ENCODE results near the gene PARD3. TPM values are rescaled to one million over a fixed set of nuclear protein-coding genes. Genes with fewer than 3 reads are reported as not detected.
"Not testable (repeated sequence)": the region's sequence is repeated elsewhere in the genome, so short reads cannot be mapped to it uniquely, and the experiment has no call there.

Gene PARD3
- total RNA-seq, 1 experiment from 2014 or later = 54.0 TPM

GRCh38 chr10:34467364-34467763, 347.7 kb downstream of the PARD3 start:
- Histone ChIP-seq H3K27me3 (replicated peaks) (no peaks in the 10 kb centered on the region), H3K36me3 (peaks cover 3% of the 10 kb centered on the region; the same call in 1 of the 2 replicates), H3K4me3 (no peak overlapping the region), H3K27ac (no peak overlapping the region), H3K4me1 (replicated peaks) (no peaks in the 10 kb centered on the region), H3K9me3 (replicated peaks) (no peaks in the 10 kb centered on the region)
- DNase-seq (ENCODE audit: low read depth in 1 of 2, low spot score in 2 of 2) = no peak

DNA sequence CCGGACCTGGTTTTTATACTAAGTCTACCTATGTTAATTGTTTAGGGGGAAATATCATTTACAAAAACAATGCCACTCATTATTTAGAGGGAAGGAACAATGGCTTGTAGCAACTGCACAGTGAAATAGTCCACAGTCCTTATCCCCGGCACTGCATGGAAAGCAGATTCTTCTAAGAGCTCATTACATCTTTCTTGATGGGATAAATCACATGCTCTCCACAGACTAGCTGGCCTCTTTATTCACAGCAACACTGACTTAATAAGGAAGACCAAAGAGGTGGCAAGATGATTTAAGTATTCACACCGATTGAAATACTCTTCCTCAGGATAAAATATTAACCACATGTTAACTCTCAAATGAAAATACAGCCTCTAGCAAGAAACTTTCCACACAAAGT, 349.4 kb downstream of the PARD3 start:
- DNase-seq (ENCODE audit: low read depth in 1 of 2, low spot score in 2 of 2) = no peak
- no peak overlapping the region for H3K27ac ChIP-seq
- H3K4me3 ChIP-seq = no peak overlapping the region
- peaks cover 3% of the 10 kb centered on the region; the same call in 1 of the 2 replicates for H3K36me3 ChIP-seq
- no peaks in the 10 kb centered on the region for H3K27me3 ChIP-seq (replicated peaks)
- no peaks in the 10 kb centered on the region for H3K9me3 ChIP-seq (replicated peaks)
- H3K4me1 ChIP-seq (replicated peaks) = no peaks in the 10 kb centered on the region

DNA sequence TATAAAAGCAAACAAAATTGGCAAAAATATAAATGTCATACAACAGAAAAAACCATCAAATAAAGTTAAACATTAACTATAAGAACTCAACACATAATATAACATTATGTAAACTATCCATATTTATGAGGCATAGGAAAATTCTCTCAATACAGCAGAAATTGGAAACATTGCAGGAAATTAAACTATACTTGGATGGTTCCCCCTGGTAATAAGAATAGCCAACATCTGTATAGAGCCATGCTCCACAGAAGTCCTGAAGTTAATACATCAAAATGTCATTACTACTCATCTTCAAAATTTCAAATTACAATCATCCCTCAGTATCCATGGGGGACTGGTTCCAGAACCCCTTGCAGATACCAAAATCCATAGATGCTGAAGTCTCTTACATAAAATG, 350.5 kb downstream of the PARD3 start:
- Histone ChIP-seq H3K4me1 (replicated peaks) (no peaks in the 10 kb centered on the region), H3K27ac (no peak overlapping the region), H3K27me3 (replicated peaks) (no peaks in the 10 kb centered on the region), H3K4me3 (no peak overlapping the region), H3K9me3 (replicated peaks) (no peaks in the 10 kb centered on the region), H3K36me3 (peaks cover 3% of the 10 kb centered on the region; the same call in 1 of the 2 replicates)
- DNase-seq (ENCODE audit: low read depth in 1 of 2, low spot score in 2 of 2) = no peak

DNA sequence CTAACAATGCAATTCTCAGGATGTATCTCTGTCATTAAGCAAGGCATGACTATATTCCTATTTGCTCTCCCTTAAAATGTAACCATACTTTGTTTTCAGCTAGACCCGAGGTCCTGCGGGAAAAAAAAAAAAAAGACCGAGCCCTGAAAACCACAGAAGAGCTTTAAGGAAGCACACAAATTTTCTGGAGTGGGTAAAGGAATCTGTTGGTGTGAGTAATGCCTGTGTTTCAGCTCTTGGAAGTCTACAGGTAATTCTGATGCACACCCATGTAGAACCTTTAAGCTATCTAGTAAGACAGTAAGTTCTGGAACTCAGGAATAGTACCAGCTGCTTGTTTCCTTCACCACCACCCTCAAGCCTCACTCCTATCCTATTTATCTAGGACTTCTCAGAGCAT, 351.1 kb downstream of the PARD3 start:
- DNase-seq (ENCODE audit: low read depth in 1 of 2, low spot score in 2 of 2) = no peak
- Histone ChIP-seq H3K4me3 (no peak overlapping the region), H3K27ac (no peak overlapping the region), H3K27me3 (replicated peaks) (no peaks in the 10 kb centered on the region), H3K4me1 (replicated peaks) (no peaks in the 10 kb centered on the region), H3K36me3 (peaks cover 3% of the 10 kb centered on the region; the same call in 1 of the 2 replicates), H3K9me3 (replicated peaks) (no peaks in the 10 kb centered on the region)

- no peaks in the 10 kb centered on the region; the same call in 1 of the 2 replicates for H3K36me3 ChIP-seq
- no peaks in the 10 kb centered on the region for H3K9me3 ChIP-seq (replicated peaks)
- H3K27ac ChIP-seq = no peak overlapping the region
- no peaks in the 10 kb centered on the region for H3K4me1 ChIP-seq (replicated peaks)
- no peaks in the 10 kb centered on the region for H3K27me3 ChIP-seq (replicated peaks)
- no peak overlapping the region for H3K4me3 ChIP-seq
- no peak for DNase-seq (ENCODE audit: low read depth in 1 of 2, low spot score in 2 of 2)
Measured at GRCh38 chr10:34462993-34463392, 352.1 kb downstream of the PARD3 start.

DNA sequence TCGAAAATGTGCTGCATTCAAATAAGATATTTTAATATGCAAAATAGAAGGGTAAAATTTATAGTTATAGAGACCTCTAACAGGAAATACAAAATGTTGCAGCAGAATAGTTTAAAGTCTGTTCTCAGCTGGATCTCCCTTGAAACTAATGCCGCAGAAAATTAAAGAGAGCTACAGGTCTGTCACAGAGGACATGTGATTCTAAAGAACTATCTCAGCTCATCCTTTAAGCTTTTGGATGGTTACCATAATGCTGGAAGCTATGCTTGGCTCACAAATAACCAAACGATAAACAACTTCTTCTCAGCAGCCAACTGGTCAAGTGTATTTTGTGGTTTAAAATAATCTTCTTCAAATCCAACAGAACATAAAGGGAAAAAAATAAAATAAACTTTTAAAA, 353.0 kb downstream of the PARD3 start:
- Histone ChIP-seq H3K36me3 (no peaks in the 10 kb centered on the region), H3K9me3 (replicated peaks) (no peaks in the 10 kb centered on the region), H3K4me1 (replicated peaks) (no peaks in the 10 kb centered on the region), H3K27me3 (replicated peaks) (no peaks in the 10 kb centered on the region), H3K4me3 (no peak overlapping the region), H3K27ac (no peak overlapping the region)
- no peak for DNase-seq (ENCODE audit: low read depth in 1 of 2, low spot score in 2 of 2)

DNA sequence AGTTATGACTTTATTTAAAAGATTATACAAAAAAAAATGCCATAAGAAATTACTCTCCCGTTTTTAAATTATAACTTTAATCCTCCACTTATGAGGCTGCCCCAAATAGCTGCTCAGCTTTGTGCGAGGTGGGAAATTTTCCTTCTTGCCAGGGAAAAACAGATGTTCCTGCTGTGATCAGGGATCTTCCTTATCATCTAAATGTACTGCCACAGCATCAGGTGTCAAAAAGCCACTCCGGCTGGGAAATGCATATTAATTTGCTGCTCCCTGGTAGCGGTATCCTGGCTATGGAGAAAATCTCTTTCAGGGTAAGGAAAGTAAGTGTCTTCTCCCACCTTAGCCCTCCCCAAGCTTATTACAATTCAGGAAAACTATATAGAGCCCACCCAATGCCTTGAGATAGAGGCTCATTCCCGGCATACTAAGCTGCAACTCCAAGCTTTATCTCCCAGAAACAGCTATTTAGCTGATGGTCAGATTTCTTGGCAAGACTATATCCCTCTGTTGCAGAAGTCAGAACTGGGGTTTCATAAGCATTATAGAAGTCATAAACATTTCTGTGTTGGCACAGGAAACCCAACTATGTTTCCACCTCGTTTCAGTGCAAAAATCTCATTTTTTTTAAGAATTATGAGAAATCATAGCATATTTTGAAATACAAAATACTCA, 360.4 kb downstream of the PARD3 start:
- no peaks in the 10 kb centered on the region for H3K36me3 ChIP-seq
- no peak overlapping the region for H3K27ac ChIP-seq
- no peak overlapping the region for H3K4me3 ChIP-seq
- DNase-seq (ENCODE audit: low read depth in 1 of 2, low spot score in 2 of 2) = no peak
- no peaks in the 10 kb centered on the region for H3K27me3 ChIP-seq (replicated peaks)
- H3K4me1 ChIP-seq (replicated peaks) = peaks cover 4% of the 10 kb centered on the region; the same call in 1 of the 2 replicates
- no peaks in the 10 kb centered on the region for H3K9me3 ChIP-seq (replicated peaks)

DNA sequence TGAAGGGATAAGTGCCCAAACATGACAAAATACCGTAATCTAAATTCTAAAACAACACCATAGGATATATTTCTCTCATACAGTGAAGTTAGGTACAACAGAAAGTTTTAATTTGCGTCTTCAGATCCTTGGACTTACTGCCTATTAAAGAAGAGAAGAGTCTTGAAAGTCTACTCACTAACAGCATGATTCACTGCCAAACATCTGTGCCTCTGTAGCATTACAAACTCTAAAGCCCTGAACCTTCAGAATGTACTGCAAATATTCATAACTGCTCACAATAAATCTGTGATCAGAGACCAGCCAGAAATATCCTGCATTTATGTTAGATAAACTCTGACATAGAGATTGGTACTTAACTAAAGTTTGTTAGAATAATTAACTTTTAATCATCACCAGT, 365.3 kb downstream of the PARD3 start:
- H3K4me1 ChIP-seq (replicated peaks) = no peaks in the 10 kb centered on the region
- no peak for DNase-seq (ENCODE audit: low read depth in 1 of 2, low spot score in 2 of 2)
- H3K36me3 ChIP-seq = no peaks in the 10 kb centered on the region
- H3K9me3 ChIP-seq (replicated peaks) = no peaks in the 10 kb centered on the region
- no peak overlapping the region for H3K27ac ChIP-seq
- no peaks in the 10 kb centered on the region for H3K27me3 ChIP-seq (replicated peaks)
- H3K4me3 ChIP-seq = no peak overlapping the region

DNA sequence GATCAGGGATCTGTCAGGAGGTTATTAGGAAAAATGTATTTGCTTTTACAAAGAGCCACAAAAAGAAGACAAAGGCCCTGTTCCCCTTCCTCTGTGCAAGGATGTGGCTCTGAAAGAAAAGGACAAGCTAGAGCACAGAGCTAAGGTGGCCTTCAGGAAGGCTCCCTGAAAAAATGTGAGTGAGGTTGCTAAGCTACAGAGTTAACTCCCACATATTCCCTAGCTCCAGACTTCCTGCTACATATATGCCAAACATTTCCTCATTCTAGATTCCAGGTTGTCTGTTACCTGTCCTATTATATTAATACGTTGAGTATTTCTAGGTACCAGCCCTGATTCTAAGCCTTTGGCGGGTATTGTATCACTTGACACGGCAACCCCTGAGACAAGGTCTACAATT, 369.0 kb downstream of the PARD3 start:
- Histone ChIP-seq H3K36me3 (0 out of 2 replicates have a peak, but pooled peaks cover 3% of the 10 kb centered on the region), H3K27ac (no peak overlapping the region), H3K9me3 (replicated peaks) (no peaks in the 10 kb centered on the region), H3K27me3 (replicated peaks) (no peaks in the 10 kb centered on the region), H3K4me1 (replicated peaks) (no peaks in the 10 kb centered on the region), H3K4me3 (no peak overlapping the region)
- no peak for DNase-seq (ENCODE audit: low read depth in 1 of 2, low spot score in 2 of 2)

- no peak for DNase-seq (ENCODE audit: low read depth in 1 of 2, low spot score in 2 of 2)
- Histone ChIP-seq H3K4me3 (no peak overlapping the region), H3K36me3 (0 out of 2 replicates have a peak, but pooled peaks cover 3% of the 10 kb centered on the region), H3K9me3 (replicated peaks) (no peaks in the 10 kb centered on the region), H3K27me3 (replicated peaks) (no peaks in the 10 kb centered on the region), H3K4me1 (replicated peaks) (no peaks in the 10 kb centered on the region), H3K27ac (no peak overlapping the region)
Measured at GRCh38 chr10:34444223-34445183, 370.6 kb downstream of the PARD3 start.

DNA sequence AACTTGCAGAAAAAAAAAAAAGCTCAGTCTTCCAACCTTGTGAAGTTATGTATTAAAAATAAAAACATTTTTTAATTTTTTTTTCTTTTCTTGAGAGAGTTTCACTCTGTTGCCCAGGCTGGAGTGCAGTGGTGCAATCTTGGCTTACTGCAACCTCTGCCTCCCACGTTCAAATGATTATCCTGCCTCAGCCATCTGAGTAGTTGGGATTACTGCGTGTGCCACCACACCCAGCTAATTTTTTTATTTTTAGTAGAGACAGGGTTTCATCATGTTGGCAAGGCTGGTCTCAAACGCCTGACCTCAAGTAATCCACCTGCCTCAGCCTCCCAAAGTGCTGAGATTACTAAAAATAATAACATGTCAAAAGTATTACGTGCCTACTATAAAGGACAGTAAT, 375.7 kb downstream of the PARD3 start:
- not testable (repeated sequence) for H3K27ac ChIP-seq; H3K4me1 ChIP-seq (replicated peaks); H3K4me3 ChIP-seq; H3K9me3 ChIP-seq (replicated peaks); H3K27me3 ChIP-seq (replicated peaks); H3K36me3 ChIP-seq; DNase-seq (ENCODE audit: low read depth in 1 of 2, low spot score in 2 of 2)

- H3K4me1 ChIP-seq (replicated peaks) = peaks cover 8% of the 10 kb centered on the region
- H3K9me3 ChIP-seq (replicated peaks) = no peaks in the 10 kb centered on the region
- no peak overlapping the region for H3K4me3 ChIP-seq
- H3K27me3 ChIP-seq (replicated peaks) = no peaks in the 10 kb centered on the region
- H3K36me3 ChIP-seq = 0 out of 2 replicates have a peak, but pooled peaks cover 3% of the 10 kb centered on the region
- H3K27ac ChIP-seq = no peak overlapping the region
- no peak for DNase-seq (ENCODE audit: low read depth in 1 of 2, low spot score in 2 of 2)
Measured at GRCh38 chr10:34438741-34439140, 376.4 kb downstream of the PARD3 start.

- DNase-seq (ENCODE audit: low read depth in 1 of 2, low spot score in 2 of 2) = no peak
- no peaks in the 10 kb centered on the region for H3K36me3 ChIP-seq
- no peaks in the 10 kb centered on the region for H3K27me3 ChIP-seq (replicated peaks)
Measured at GRCh38 chr10:34437906-34438305, 377.2 kb downstream of the PARD3 start.

DNA sequence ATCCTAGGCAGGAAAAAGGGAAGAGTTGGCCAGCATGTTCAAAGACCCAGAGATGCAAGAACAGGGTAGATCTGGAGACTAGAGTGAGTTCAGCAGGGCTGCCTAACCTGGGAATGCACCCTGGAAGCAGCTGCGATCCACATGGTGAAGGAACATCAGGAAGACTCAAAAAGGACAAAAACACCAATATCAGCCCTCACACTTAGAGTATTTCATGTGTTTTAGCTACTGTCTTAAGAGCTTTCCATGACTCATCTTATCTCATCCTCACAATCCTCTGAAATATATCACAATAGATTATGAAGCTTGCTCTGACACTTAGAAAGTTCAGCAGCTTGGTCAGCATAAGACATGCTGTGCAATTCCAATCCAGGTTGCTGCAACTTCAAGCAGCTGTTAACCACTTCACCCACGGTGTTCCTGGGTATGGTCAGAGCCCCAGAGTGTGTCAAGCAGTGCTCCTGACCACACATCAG, 380.9 kb downstream of the PARD3 start:
- peak in 1 of 2 experiments; percentile 16 for DNase-seq (ENCODE audit: low read depth in 1 of 2, low spot score in 2 of 2)
- Histone ChIP-seq H3K4me3 (no peak overlapping the region), H3K36me3 (no peaks in the 10 kb centered on the region), H3K9me3 (replicated peaks) (no peaks in the 10 kb centered on the region), H3K27ac (no peak overlapping the region), H3K4me1 (replicated peaks) (peaks cover 16% of the 10 kb centered on the region), H3K27me3 (replicated peaks) (no peaks in the 10 kb centered on the region)

More at GRCh38 chr10:34437906-34438305, 377.2 kb downstream of the PARD3 start:
- H3K4me3 ChIP-seq = no peak overlapping the region
- H3K27ac ChIP-seq = no peak overlapping the region
- H3K4me1 ChIP-seq (replicated peaks) = peaks cover 16% of the 10 kb centered on the region
- no peaks in the 10 kb centered on the region for H3K9me3 ChIP-seq (replicated peaks)
